ENCODE data around the gene DAAM1. TPM values are rescaled to one million over a fixed set of nuclear protein-coding genes. Genes with fewer than 3 reads are reported as not detected.

The DAAM1 gene
- total RNA-seq, 1 donor from 2014 or later = 32.4 TPM

- DNase-seq (ENCODE audit: low read depth) = no peak
Measured at GRCh38 chr14:59187802-59188460, 536 bp upstream of the DAAM1 start.

- peak; percentile 4 for DNase-seq (ENCODE audit: low read depth)
Measured at GRCh38 chr14:59189091-59189785, 771 bp downstream of the DAAM1 start.

- peak; percentile 91 for DNase-seq (ENCODE audit: low read depth)
Measured at GRCh38 chr14:59189786-59190368, 1.4 kb downstream of the DAAM1 start.

- DNase-seq (ENCODE audit: low read depth) = peak; percentile 6
Measured at GRCh38 chr14:59190372-59190771, 1.9 kb downstream of the DAAM1 start.

GRCh38 chr14:59195912-59196311 is 7.4 kb downstream of the DAAM1 start:
- peak; percentile 4 for DNase-seq (ENCODE audit: low read depth)

- no peak for DNase-seq (ENCODE audit: low read depth)
Measured at GRCh38 chr14:59197695-59198262, 9.3 kb downstream of the DAAM1 start.

- DNase-seq (ENCODE audit: low read depth) = no peak
Measured at GRCh38 chr14:59199205-59199604, 10.7 kb downstream of the DAAM1 start.

- DNase-seq (ENCODE audit: low read depth) = no peak
Measured at GRCh38 chr14:59199614-59200013, 11.1 kb downstream of the DAAM1 start.

- DNase-seq (ENCODE audit: low read depth) = no peak
Measured at GRCh38 chr14:59200195-59200594, 11.7 kb downstream of the DAAM1 start.

- no peak for DNase-seq (ENCODE audit: low read depth)
Measured at GRCh38 chr14:59202031-59202430, 13.6 kb downstream of the DAAM1 start.

- DNase-seq (ENCODE audit: low read depth) = no peak
Measured at GRCh38 chr14:59204305-59204704, 15.8 kb downstream of the DAAM1 start.

GRCh38 chr14:59206892-59207291 is 18.4 kb downstream of the DAAM1 start:
- DNase-seq (ENCODE audit: low read depth) = no peak

- no peak for DNase-seq (ENCODE audit: low read depth)
Measured at GRCh38 chr14:59207506-59207933, 19.1 kb downstream of the DAAM1 start.

GRCh38 chr14:59208224-59208814 is 19.9 kb downstream of the DAAM1 start:
- peak; percentile 47 for DNase-seq (ENCODE audit: low read depth)

GRCh38 chr14:59208954-59209353 is 20.5 kb downstream of the DAAM1 start:
- no peak for DNase-seq (ENCODE audit: low read depth)

GRCh38 chr14:59210621-59211020 is 22.2 kb downstream of the DAAM1 start:
- no peak for DNase-seq (ENCODE audit: low read depth)

GRCh38 chr14:59213368-59214315 is 25.2 kb downstream of the DAAM1 start:
- DNase-seq (ENCODE audit: low read depth) = no peak

GRCh38 chr14:59214702-59215302 is 26.3 kb downstream of the DAAM1 start:
- no peak for DNase-seq (ENCODE audit: low read depth)

GRCh38 chr14:59215322-59215721 is 26.9 kb downstream of the DAAM1 start:
- no peak for DNase-seq (ENCODE audit: low read depth)

GRCh38 chr14:59215757-59216156 is 27.3 kb downstream of the DAAM1 start:
- DNase-seq (ENCODE audit: low read depth) = no peak

- no peak for DNase-seq (ENCODE audit: low read depth)
Measured at GRCh38 chr14:59217011-59217410, 28.5 kb downstream of the DAAM1 start.

Measured in renal cortical epithelial cell (primary cell).